Urothelium cell line (cell line): ENCODE data around the gene ZNF560.
"Not testable (repeated sequence)": the region's sequence is repeated elsewhere in the genome, so short reads cannot be mapped to it uniquely, and the experiment has no call there.

Experiments used
- DNase-seq: peaks from one replicate; pipeline ENCODE4 v3.0.0; 2011; ENCODE audit warnings: low spot score, mixed read lengths
- FAIRE-seq: peaks from 2 replicates; lab custom pipeline; 2011; peaks lifted over from hg19 to GRCh38; lab: Jason Lieb, UNC

ZNF560 gene

GRCh38 chr19:9498183-9498902 is at the start of gene ZNF560:
TSS of gene ZNF560 (minus strand) at chr19:9498616. CDS start at chr19:9475313, 23,303 bp downstream.
- DNase-seq (no peak), FAIRE-seq (no peak)

- FAIRE-seq (no peak), DNase-seq (no peak)
Measured at GRCh38 chr19:9547870-9548269, 49.5 kb upstream of the ZNF560 start.

GRCh38 chr19:9541281-9541680 is 42.9 kb upstream of the ZNF560 start:
- not testable (repeated sequence) for DNase-seq, FAIRE-seq

DNA sequence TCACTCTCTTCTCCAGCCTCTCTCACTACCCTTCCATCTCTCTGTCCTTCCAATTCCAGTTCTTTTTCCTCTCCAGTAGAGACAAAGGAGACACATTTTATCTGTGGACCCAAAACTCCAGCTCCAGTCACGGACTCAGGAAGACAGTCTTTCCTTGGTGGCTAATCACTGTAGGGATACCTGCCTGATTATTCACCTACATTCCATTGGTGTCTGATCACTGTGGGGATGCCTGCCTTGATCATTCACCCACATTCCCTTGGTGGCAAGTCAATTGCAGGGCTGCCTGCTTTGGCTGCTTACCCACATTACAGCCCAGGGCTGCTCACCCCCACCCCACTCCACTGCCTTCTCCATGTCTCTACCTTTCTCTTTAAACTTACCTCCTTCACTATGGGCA is 41.5 kb upstream of the ZNF560 start:
- DNase-seq, FAIRE-seq: not testable (repeated sequence)

DNA sequence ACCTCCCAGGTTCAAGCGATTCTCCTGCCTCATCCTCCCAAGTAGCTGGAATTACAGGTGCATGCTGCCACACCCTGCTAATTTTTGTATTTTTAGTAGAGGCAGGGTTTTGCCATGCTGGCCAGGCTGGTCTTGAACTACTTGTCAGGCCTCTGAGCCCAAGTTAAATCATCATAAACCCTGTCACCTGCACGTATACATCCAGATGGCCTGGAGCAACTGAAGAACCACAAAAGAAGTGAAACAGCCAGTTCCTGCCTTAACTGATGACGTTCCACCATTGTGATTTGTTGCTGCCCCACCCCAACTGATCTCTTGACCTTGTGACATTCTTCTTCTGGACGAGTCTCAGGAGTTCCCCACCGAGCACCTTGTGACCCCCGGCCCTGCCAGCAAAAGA is 40.8 kb upstream of the ZNF560 start:
- not testable (repeated sequence) for FAIRE-seq, DNase-seq

- no peak for FAIRE-seq
- DNase-seq = peak; percentile 86
Measured at GRCh38 chr19:9538183-9539058, 40.0 kb upstream of the ZNF560 start, which contains the start of gene ZNF426. TSS of gene ZNF426 (minus strand) at chr19:9538645. CDS start at chr19:9536232, 2,413 bp downstream.

GRCh38 chr19:9535934-9536333 is 37.5 kb upstream of the ZNF560 start:
- FAIRE-seq (no peak), DNase-seq (no peak)

- DNase-seq = no peak
Measured at GRCh38 chr19:9531933-9532332, 33.5 kb upstream of the ZNF560 start.

DNA sequence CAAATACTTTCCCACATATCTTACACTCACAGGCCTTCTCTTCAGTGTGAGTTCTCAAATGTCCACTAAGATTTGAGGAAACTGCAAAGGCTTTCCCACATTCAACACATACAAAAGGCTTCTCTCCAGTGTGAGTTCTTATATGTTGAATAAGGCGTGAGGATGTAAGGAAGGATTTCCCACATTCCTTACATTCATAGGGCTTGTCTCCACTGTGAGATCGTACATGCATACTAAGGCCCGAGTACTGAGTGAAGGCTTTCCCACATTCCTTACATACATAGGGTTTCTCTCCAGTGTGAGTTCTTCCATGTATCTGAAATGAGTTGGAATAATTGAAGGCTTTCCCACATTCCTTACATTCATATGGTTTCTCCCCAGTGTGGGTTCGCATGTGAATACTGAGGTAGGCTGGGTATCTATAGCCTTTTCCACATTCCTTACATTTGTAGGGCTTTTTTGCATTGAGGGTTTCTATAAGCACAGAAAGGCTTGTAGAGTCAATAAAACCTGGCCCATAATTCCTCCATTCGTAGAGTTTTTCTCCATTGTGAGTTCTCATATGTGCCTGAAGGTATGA is 30.4 kb upstream of the ZNF560 start:
- no peak for DNase-seq
- no peak for FAIRE-seq

More at GRCh38 chr19:9531933-9532332, 33.5 kb upstream of the ZNF560 start:
- no peak for FAIRE-seq

DNA sequence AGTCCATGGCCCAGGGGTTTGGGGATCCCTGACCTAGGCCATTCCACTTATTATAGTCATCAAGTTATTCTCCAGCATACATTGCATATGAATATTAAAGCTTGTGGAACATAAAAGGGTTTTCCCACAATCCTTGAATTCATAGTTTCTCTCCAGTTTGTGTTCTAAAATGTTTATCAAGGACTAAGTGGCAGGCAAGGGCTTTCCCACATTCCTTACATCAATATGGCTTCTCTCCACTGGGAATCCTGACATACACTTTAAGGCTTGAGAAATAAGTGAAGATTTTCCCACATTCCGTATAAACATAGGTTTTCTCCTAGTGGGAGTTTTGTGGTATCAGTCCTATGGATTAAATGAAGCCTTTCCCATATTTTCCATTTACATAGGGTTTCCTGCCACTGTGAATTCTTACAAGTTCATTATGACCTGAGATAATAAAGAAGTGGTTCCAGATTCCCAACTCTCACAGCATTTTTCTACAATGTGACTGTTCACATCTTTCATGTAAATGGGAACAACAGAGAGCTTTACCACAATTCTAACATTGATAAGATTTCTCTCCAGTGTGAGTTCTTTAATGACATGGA is 25.6 kb upstream of the ZNF560 start:
- no peak for FAIRE-seq
- no peak for DNase-seq

DNA sequence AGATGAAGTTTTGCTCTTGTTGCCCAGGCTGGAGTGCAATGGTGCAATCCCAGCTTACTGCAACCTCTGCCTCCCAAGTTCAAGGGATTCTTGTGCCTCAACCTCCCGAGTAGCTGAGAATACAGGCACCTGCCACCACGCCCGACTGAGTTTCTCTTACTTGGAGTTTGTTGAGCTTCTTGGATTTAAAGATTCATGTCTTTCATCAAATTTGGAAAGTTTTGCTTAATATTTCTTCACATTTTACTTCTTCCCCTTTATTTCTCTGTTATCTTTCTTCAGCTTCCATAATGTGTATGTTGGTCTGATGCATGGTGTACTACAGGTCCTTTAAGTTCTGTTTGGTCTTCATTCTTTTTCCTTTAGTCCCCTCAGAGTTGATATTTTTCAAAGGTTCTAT is 8.9 kb upstream of the ZNF560 start:
- no peak for FAIRE-seq
- DNase-seq = no peak

DNA sequence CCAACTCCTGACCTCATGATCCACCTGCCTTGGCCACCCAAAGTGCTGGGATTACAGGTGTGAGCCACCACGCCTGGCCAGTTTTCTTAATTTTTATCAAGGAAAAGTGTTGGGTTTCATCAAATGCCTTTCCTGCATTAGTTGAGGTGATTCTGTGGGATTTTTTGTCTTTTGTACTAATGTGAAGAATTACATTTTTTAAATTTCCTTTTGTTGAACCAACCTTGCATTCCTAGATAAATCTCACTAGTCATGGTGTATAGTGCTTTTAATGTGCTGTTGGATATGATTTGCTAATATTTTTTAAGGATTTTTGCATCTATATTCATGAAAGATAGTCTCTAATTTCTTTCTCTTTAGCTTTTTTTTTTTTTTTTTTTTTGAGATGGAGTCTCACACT is 2.4 kb upstream of the ZNF560 start:
- FAIRE-seq (no peak), DNase-seq (no peak)

- no peak for FAIRE-seq
- no peak for DNase-seq
Measured at GRCh38 chr19:9494096-9494495, 4.3 kb downstream of the ZNF560 start.

- DNase-seq (no peak), FAIRE-seq (no peak)
Measured at GRCh38 chr19:9487016-9487415, 11.4 kb downstream of the ZNF560 start.

DNA sequence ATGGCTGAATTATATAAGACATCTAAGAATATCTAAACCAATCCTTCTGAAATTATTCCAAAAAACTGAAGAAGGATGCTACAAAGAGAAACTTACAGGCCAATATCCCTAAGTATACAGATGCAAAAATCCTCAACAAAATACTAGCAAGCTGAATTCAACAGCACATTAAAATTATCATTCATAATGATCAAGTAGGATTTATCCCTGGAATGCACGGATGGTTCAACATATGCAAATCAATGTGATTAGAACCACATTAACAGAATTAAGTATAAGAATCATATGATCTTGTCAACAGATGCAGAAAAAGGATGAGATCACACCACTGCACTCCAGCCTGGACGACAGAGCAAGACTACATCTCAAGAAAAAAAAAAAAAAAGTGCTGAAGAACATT is 13.3 kb downstream of the ZNF560 start:
- DNase-seq (no peak), FAIRE-seq (no peak)

- FAIRE-seq (no peak), DNase-seq (no peak)
Measured at GRCh38 chr19:9474975-9475374, 23.4 kb downstream of the ZNF560 start.

DNA sequence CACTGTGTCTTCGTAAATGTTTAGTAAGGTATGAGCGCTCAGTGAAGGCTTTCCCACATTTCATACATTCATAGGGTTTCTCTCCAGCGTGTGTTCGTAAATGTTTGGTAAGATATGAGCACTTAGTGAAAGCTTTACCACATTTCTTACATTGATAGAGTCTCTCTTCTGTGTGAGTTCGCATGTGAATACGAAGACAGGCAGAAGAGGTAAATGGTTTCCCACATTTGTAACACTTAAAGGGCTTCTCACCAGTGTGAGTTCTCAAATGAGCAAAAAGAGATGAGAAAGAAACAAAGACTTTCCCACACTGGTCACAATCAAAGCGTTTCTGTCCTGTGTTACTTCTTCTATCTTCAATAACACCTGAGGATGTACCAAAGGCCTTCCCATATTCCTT is 31.3 kb downstream of the ZNF560 start:
- FAIRE-seq (no peak), DNase-seq (no peak)

GRCh38 chr19:9461938-9462337 is 36.5 kb downstream of the ZNF560 start:
- FAIRE-seq (no peak), DNase-seq (no peak)

DNA sequence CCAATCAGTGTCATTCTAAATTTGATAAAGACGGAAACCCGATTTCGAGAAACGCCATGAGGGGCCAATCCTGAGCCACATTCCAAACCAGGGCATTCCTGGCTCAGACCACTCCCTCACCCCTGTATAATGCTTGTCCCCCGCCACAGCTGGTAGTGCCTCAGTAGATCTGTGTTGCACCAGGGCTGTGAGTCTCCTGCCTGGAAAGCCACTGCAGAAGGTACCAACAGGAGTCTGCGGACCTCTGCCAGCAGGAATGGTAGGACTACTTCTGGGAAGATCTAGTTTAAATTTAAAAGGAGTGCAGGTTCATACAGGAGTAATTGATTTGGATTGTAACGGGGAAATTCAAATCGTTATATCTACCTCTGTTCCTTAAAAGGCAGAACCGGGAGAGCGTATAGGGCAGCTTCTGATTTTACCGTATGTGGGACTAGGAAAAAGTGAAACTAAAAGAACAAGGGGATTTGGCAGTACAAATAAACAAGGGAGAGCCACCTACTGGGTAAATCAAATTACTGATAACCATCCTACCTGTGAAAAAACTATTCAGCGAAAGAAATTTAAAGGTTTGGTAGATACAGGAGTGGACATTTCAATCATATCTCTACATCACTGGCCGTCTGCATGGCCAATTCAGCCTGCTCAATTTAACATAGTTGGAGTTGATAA is 42.3 kb downstream of the ZNF560 start:
- DNase-seq (peak; percentile 14), FAIRE-seq (no peak)

DNA sequence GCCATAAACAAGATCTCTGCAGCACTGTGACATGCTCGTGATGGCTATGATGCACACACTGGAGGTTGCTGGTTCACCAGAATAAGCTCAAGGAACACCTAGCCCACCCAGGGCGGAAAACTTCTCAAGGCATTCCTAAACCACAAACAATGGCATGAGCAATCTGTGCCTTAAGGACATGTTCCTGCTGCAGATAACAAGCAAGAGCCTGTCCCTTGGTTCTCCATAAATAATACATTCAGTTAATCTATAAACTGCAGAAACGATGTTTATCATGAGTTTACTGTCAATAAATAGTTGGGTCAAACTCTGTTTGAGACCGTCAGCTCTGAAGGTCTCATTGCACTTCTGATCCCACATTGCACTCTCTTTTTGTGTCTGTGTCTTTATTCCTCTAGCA is 44.5 kb downstream of the ZNF560 start:
- FAIRE-seq = no peak
- DNase-seq = no peak

DNA sequence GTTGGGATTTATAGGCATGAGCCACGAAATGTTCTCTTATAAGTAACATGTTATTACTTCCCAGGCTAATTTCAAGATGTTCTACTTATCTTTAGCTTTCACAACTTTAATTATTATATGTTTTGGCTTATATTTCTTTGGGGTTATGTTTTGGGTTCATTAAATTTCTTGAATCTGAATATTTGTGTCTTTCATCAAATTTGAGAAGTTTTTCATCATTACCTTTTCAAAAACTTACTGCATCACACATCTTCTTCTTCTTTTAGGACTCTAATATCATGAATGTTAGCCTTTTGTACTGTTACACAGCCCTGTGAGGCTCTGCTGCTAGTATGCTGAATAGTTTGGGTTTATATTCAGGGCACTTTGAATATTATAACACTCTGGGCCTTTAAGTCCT is 53.4 kb downstream of the ZNF560 start:
- DNase-seq = no peak
- no peak for FAIRE-seq
